Skeletal muscle satellite cell (primary cell): ENCODE data around the gene DBT.
A peak's percentile ranks its signal among the peaks of the same experiment; 100 is the strongest.
"Not testable (repeated sequence)": the region's sequence is repeated elsewhere in the genome, so short reads cannot be mapped to it uniquely, and the experiment has no call there.

ENCODE experiments used
- H3K27me3 ChIP-seq: 2 replicates; pipeline ENCODE4 v1.7.0; 2013; ENCODE audit warnings: low read length; ENCODE audit not compliant: control insufficient read depth, insufficient read depth
- H3K36me3 ChIP-seq: 2 replicates; pipeline ENCODE4 v1.7.0; 2013; ENCODE audit warnings: mild to moderate bottlenecking, control low read depth, low read length; ENCODE audit not compliant: insufficient read depth
- H3K4me1 ChIP-seq: 2 replicates; pipeline ENCODE4 v1.7.0; 2013; ENCODE audit warnings: low read length; ENCODE audit not compliant: control insufficient read depth, insufficient read depth
- H3K4me2 ChIP-seq: 2 replicates; pipeline ENCODE4 v1.7.0; 2013; ENCODE audit warnings: mild to moderate bottlenecking, low read length
- H3K4me3 ChIP-seq: 2 replicates; pipeline ENCODE4 v1.7.0; 2013; ENCODE audit warnings: low read length
- H3K9ac ChIP-seq: 2 replicates; pipeline ENCODE4 v1.7.0; 2013; ENCODE audit warnings: mild to moderate bottlenecking, low read depth, low read length, moderate library complexity
- H3K9me3 ChIP-seq: replicated peaks from 2 replicates; pipeline ENCODE4 v1.7.0; 2013; ENCODE audit warnings: mild to moderate bottlenecking, control low read depth, low read length

The DBT gene

GRCh38 chr1:100268202-100268601 is 18.6 kb upstream of the DBT start:
- Histone ChIP-seq H3K36me3 (peaks cover 46% of the 10 kb centered on the region), H3K4me2 (no peak overlapping the region), H3K27me3 (no peaks in the 10 kb centered on the region), H3K4me3 (no peak overlapping the region), H3K9me3 (no peaks in the 10 kb centered on the region), H3K4me1 (peaks cover 10% of the 10 kb centered on the region), H3K9ac (no peak overlapping the region)

- peaks cover 10% of the 10 kb centered on the region for H3K4me1 ChIP-seq
Measured at GRCh38 chr1:100267284-100267683, 17.6 kb upstream of the DBT start.

GRCh38 chr1:100266741-100267140 is 17.1 kb upstream of the DBT start:
- peak overlapping the region; percentile 88 for H3K4me3 ChIP-seq
- peak overlapping the region; percentile 83 for H3K4me2 ChIP-seq
- no peaks in the 10 kb centered on the region for H3K9me3 ChIP-seq
- H3K36me3 ChIP-seq, result peaks cover 33% of the 10 kb centered on the region
- H3K27me3 ChIP-seq, result no peaks in the 10 kb centered on the region
- peak overlapping the region; percentile 93 for H3K9ac ChIP-seq
- H3K4me1 ChIP-seq, result peaks cover 10% of the 10 kb centered on the region

More at GRCh38 chr1:100267284-100267683, 17.6 kb upstream of the DBT start:
- H3K4me3 ChIP-seq, result peak overlapping the region; percentile 88
- H3K9me3 ChIP-seq, result no peaks in the 10 kb centered on the region
- peak overlapping the region; percentile 93 for H3K9ac ChIP-seq
- peak overlapping the region; percentile 83 for H3K4me2 ChIP-seq
- H3K27me3 ChIP-seq, result no peaks in the 10 kb centered on the region
- peaks cover 39% of the 10 kb centered on the region for H3K36me3 ChIP-seq

- Histone ChIP-seq H3K27me3 (no peaks in the 10 kb centered on the region), H3K4me1 (peaks cover 10% of the 10 kb centered on the region), H3K36me3 (peaks cover 27% of the 10 kb centered on the region), H3K4me3 (peak within 1 kb of the TSS; percentile 88), H3K9ac (peak within 1 kb of the TSS; percentile 93), H3K9me3 (no peaks in the 10 kb centered on the region), H3K4me2 (peak within 1 kb of the TSS; percentile 83)
Measured at GRCh38 chr1:100265931-100266740, 16.5 kb upstream of the DBT start, which contains the start of gene RTCA. RTCA (plus strand) TSS chr1:100266216; CDS start chr1:100266376, 160 bp downstream.

- peaks cover 10% of the 10 kb centered on the region for H3K4me1 ChIP-seq
- peak overlapping the region; percentile 88 for H3K4me3 ChIP-seq
- peak overlapping the region; percentile 83 for H3K4me2 ChIP-seq
- H3K9me3 ChIP-seq, result no peaks in the 10 kb centered on the region
- H3K36me3 ChIP-seq, result peaks cover 23% of the 10 kb centered on the region
- H3K27me3 ChIP-seq, result no peaks in the 10 kb centered on the region
- peak overlapping the region; percentile 93 for H3K9ac ChIP-seq
Measured at GRCh38 chr1:100265562-100265930, 15.9 kb upstream of the DBT start.

- not testable (repeated sequence) for H3K27me3 ChIP-seq, H3K4me3 ChIP-seq, H3K9ac ChIP-seq, H3K9me3 ChIP-seq, H3K4me2 ChIP-seq
- Histone ChIP-seq H3K36me3 (peaks cover 13% of the 10 kb centered on the region), H3K4me1 (peaks cover 10% of the 10 kb centered on the region)
Measured at GRCh38 chr1:100264081-100264480, 14.4 kb upstream of the DBT start.

GRCh38 chr1:100261686-100262085 is 12.1 kb upstream of the DBT start:
- Histone ChIP-seq H3K9ac (no peak overlapping the region), H3K9me3 (no peaks in the 10 kb centered on the region), H3K4me1 (peaks cover 3% of the 10 kb centered on the region), H3K36me3 (no peaks in the 10 kb centered on the region), H3K27me3 (no peaks in the 10 kb centered on the region), H3K4me3 (no peak overlapping the region), H3K4me2 (no peak overlapping the region)

GRCh38 chr1:100258427-100258826 is 8.8 kb upstream of the DBT start:
- H3K9me3 ChIP-seq, H3K9ac ChIP-seq, H3K4me2 ChIP-seq, H3K27me3 ChIP-seq, H3K36me3 ChIP-seq, H3K4me3 ChIP-seq, H3K4me1 ChIP-seq: not testable (repeated sequence)

- not testable (repeated sequence) for H3K9ac ChIP-seq, H3K4me2 ChIP-seq, H3K4me1 ChIP-seq, H3K36me3 ChIP-seq, H3K4me3 ChIP-seq, H3K9me3 ChIP-seq, H3K27me3 ChIP-seq
Measured at GRCh38 chr1:100256273-100256672, 6.6 kb upstream of the DBT start.

GRCh38 chr1:100253552-100253951 is 3.9 kb upstream of the DBT start:
- Histone ChIP-seq H3K4me1 (peaks cover 11% of the 10 kb centered on the region), H3K9ac (no peak overlapping the region), H3K9me3 (no peaks in the 10 kb centered on the region), H3K4me3 (no peak overlapping the region), H3K27me3 (no peaks in the 10 kb centered on the region), H3K4me2 (no peak overlapping the region), H3K36me3 (no peaks in the 10 kb centered on the region)

GRCh38 chr1:100252901-100253300 is 3.3 kb upstream of the DBT start:
- Histone ChIP-seq H3K4me1 (peaks cover 12% of the 10 kb centered on the region), H3K4me3 (no peak overlapping the region), H3K9me3 (no peaks in the 10 kb centered on the region), H3K9ac (no peak overlapping the region), H3K4me2 (no peak overlapping the region), H3K36me3 (no peaks in the 10 kb centered on the region), H3K27me3 (no peaks in the 10 kb centered on the region)

- Histone ChIP-seq H3K9me3 (no peaks in the 10 kb centered on the region), H3K36me3 (no peaks in the 10 kb centered on the region)
Measured at GRCh38 chr1:100250807-100251206, 1.2 kb upstream of the DBT start.

More at GRCh38 chr1:100250807-100251206, 1.2 kb upstream of the DBT start:
- H3K4me1 ChIP-seq, result peaks cover 12% of the 10 kb centered on the region
- no peaks in the 10 kb centered on the region for H3K27me3 ChIP-seq
- no peak overlapping the region for H3K4me2 ChIP-seq
- H3K9ac ChIP-seq, result no peak overlapping the region
- no peak overlapping the region for H3K4me3 ChIP-seq
